GM12878 (cell line): ENCODE data around the gene CDC7. TPM values are rescaled to one million over a fixed set of nuclear protein-coding genes. Genes with fewer than 3 reads are reported as not detected.

Source experiments
- ATAC-seq: fragments of 200-7000 bp; cut with Tn5 transposase; 3 replicates; pipeline ENCODE4 v1.9.1; 2020; ENCODE audit warnings: mild to moderate bottlenecking, moderate library complexity
- BruUV-seq: library from RNA; stranded (reverse); fragments of 400-500 nt; replicated peaks from 2 replicates; lab custom pipeline; 2021; lab: Mats Ljungman, UMichigan
- CTCF ChIA-PET: fragments of 300-600 bp; sonication (Branson Sonifier 250); formaldehyde crosslinking; extraction: SDS; loops from one replicate; lab custom pipeline; 2021; ENCODE audit warnings: inconsistent platforms; lab: Yijun Ruan, JAX
- POLR2A ChIA-PET: fragments of 350-600 bp; formaldehyde crosslinking; extraction: SDS; loops from one replicate; lab custom pipeline; 2021; ENCODE audit warnings: inconsistent platforms; lab: Charles Lee
- RAD21 ChIA-PET: fragments of 300-600 bp; sonication (Branson Sonifier 250); formaldehyde crosslinking; loops from one replicate; lab custom pipeline; 2023; ENCODE audit warnings: antibody characterized with exemption; ENCODE audit not compliant: unreplicated experiment; lab: Charles Lee
- SMC1A ChIA-PET: fragments of 300-600 bp; sonication (Branson Sonifier 250); formaldehyde crosslinking; loops from one replicate; lab custom pipeline; 2023; ENCODE audit not compliant: unreplicated experiment, uncharacterized antibody; lab: Charles Lee
- DNase-seq: peaks from one replicate; pipeline ENCODE4 v3.0.0-alpha.2; 2011; ENCODE audit warnings: low read depth, low spot score
- FAIRE-seq: peaks from 3 replicates; lab custom pipeline; 2011; peaks lifted over from hg19 to GRCh38; lab: Jason Lieb, UNC
- H2AFZ ChIP-seq: 2 replicates; pipeline ENCODE4 v1.6.0; 2011; ENCODE audit warnings: low read depth, low read length, control low read depth; ENCODE audit not compliant: control insufficient read depth
- H3K27ac ChIP-seq: 2 replicates; pipeline ENCODE4 v1.5.1; 2011; ENCODE audit warnings: control low read depth; ENCODE audit not compliant: control insufficient read depth, insufficient read depth
- H3K27me3 ChIP-seq, 2 experiments: replicated peaks in 1 of 2; 2 replicates each; pipeline versions ENCODE4 v1.6.0 to v1.6.1; 2011; ENCODE audit warnings: low read length in 1 of 2; ENCODE audit not compliant: control insufficient read depth in 2 of 2, insufficient read depth in 2 of 2
- H3K36me3 ChIP-seq, 2 experiments: 2 replicates each; pipeline ENCODE4 v1.5.1; 2011; ENCODE audit warnings: low read length in 1 of 2; ENCODE audit not compliant: control insufficient read depth in 2 of 2, insufficient read depth in 2 of 2
- H3K4me1 ChIP-seq: 2 replicates; pipeline ENCODE4 v1.6.1; 2011; ENCODE audit warnings: mild to moderate bottlenecking, low read length, moderate library complexity, mixed read lengths; ENCODE audit not compliant: control insufficient read depth, insufficient read depth
- H3K4me2 ChIP-seq: 2 replicates; pipeline ENCODE4 v1.6.0; 2011; ENCODE audit warnings: control low read depth; ENCODE audit not compliant: control insufficient read depth, insufficient read depth
- H3K4me3 ChIP-seq: fragments of 200-600 bp; sonication (generic); 2 replicates; pipeline ENCODE4 v1.5.1; 2016
- H3K79me2 ChIP-seq: 2 replicates; pipeline ENCODE4 v1.6.0; 2011; ENCODE audit warnings: low read length; ENCODE audit not compliant: control insufficient read depth, insufficient read depth
- H3K9ac ChIP-seq: 2 replicates; pipeline ENCODE4 v1.8.0; 2011; ENCODE audit warnings: low read length, control low read depth, mixed read lengths; ENCODE audit not compliant: control insufficient read depth, insufficient read depth
- H3K9me3 ChIP-seq: replicated peaks from 3 replicates; pipeline ENCODE4 v1.5.1; 2011; ENCODE audit warnings: mild to moderate bottlenecking, low read length; ENCODE audit not compliant: control insufficient read depth, insufficient read depth
- H4K20me1 ChIP-seq: 2 replicates; pipeline ENCODE4 v1.6.0; 2011; ENCODE audit not compliant: control insufficient read depth, insufficient read depth
- EGR1 ChIP-seq, 2 experiments: IDR thresholded peaks; 1 replicate in 1 of 2; 2 replicates in 1 of 2; pipeline ENCODE4 v1.6.1; 2011 to 2012; ENCODE audit warnings: low read depth in 2 of 2, low read length in 2 of 2, borderline replicate concordance in 1 of 2, mild to moderate bottlenecking in 1 of 2, moderate library complexity in 1 of 2
- FOXK2 ChIP-seq: fragments of 450-650 bp; IDR thresholded peaks from 2 replicates; pipeline ENCODE4 v1.6.1; 2017; ENCODE audit warnings: mild to moderate bottlenecking, moderate library complexity
- GATAD2B ChIP-seq: fragments of 450-650 bp; conservative IDR thresholded peaks from 2 replicates; pipeline ENCODE4 v1.6.1; 2017; ENCODE audit warnings: low read depth, mild to moderate bottlenecking, moderate library complexity
- HDAC2 ChIP-seq: fragments of 200-600 bp; sonication (generic); IDR thresholded peaks from 2 replicates; pipeline ENCODE4 v1.6.1; 2017
- HSF1 ChIP-seq: fragments of 150-350 bp; IDR thresholded peaks from 2 replicates; pipeline ENCODE4 v1.6.1; 2014; ENCODE audit warnings: mild to moderate bottlenecking, low read depth, low read length
- MEF2A ChIP-seq: IDR thresholded peaks from 2 replicates; pipeline ENCODE4 v1.6.1; 2011; ENCODE audit warnings: low read depth, mild to moderate bottlenecking, low read length, moderate library complexity; ENCODE audit not compliant: insufficient read depth
- PKNOX1 ChIP-seq: fragments of 450-650 bp; IDR thresholded peaks from 2 replicates; pipeline ENCODE4 v1.6.1; 2016; ENCODE audit warnings: mild to moderate bottlenecking
- TAF1 ChIP-seq: IDR thresholded peaks from 2 replicates; pipeline ENCODE4 v1.6.1; 2011; ENCODE audit warnings: mild to moderate bottlenecking, low read depth, low read length, borderline replicate concordance
- ZBTB40 ChIP-seq: fragments of 450-650 bp; IDR thresholded peaks from 2 replicates; pipeline ENCODE4 v1.6.1; 2016; ENCODE audit warnings: mild to moderate bottlenecking, moderate library complexity, borderline replicate concordance
- ZNF207 ChIP-seq: fragments of 450-650 bp; IDR thresholded peaks from 2 replicates; pipeline ENCODE4 v1.6.1; 2014; ENCODE audit warnings: antibody characterized with exemption, mild to moderate bottlenecking, borderline replicate concordance
- WGBS: methylation state at CpG from one replicate; pipeline ENCODE4 v1.1.6; 2016; ENCODE audit warnings: low lambda C conversion rate; ENCODE audit not compliant: insufficient replicate concordance, insufficient coverage; ENCODE audit errors: missing lambda C conversion rate; 5-methylcytosine and 5-hydroxymethylcytosine counted together
- in situ Hi-C: fragments of 300-500 bp; cut with MboI; formaldehyde crosslinking; loops from 9 replicates; pipeline ENCODE4 v1.14.3; 2018; ENCODE audit warnings: mixed read lengths
- intact Hi-C: fragments of 100-400 bp; cut with micrococcal nuclease; formaldehyde crosslinking; loops from one replicate; pipeline ENCODE4 v1.14.2; 2022; ENCODE audit not compliant: unreplicated experiment
- polyA plus RNA-seq, 11 experiments: library from polyadenylated mRNA; depleted of rRNA in 4 of 11; unstranded in 6 of 11; stranded (reverse) in 5 of 11; fragments of >200 nt; fragmentation: Nextera tagmentation in 4 of 11; fragmentation: Illumina TruSeq in 1 of 11; extraction: Ambion mirVana in 4 of 11; extraction: Trizol in 1 of 11; gene quantifications; 1 replicate in 1 of 11; 2 replicates in 10 of 11; pipeline versions ENCODE4 v1.2.1 to v1.2.3, GENCODE V29; 2011 to 2016; ENCODE audit warnings: inconsistent platforms in 2 of 11, missing spikeins in 2 of 11, low read depth in 1 of 11
- total RNA-seq, 4 experiments: library from RNA; depleted of rRNA in 3 of 4; stranded (reverse); fragments of >200 nt in 3 of 4; fragmentation: Illumina TruSeq in 1 of 4; extraction: Trizol in 1 of 4; gene quantifications; 2 replicates each; pipeline versions ENCODE4 v1.2.1 to v1.2.3, GENCODE V29; 2013 to 2021

Gene CDC7
- total and polyA plus RNA-seq, 10 of the 15 experiments (the other 5 are each of a cell fraction or from before 2014, with no cell fraction given), result 14.9 to 37.8 (median 26.0) TPM

GRCh38 chr1:91527781-91528180 is 27.1 kb downstream of the CDC7 start:
- TF ChIP-seq GATAD2B, result no peak
- TF ChIP-seq ZNF207, result no peak
- TF ChIP-seq EGR1 (IDR thresholded peaks at IDR 0.05; ENCODE audit: borderline replicate concordance in 1 of 2, low read depth in 2 of 2, low read length in 2 of 2), result no peak
- TF ChIP-seq FOXK2, result no peak
- no peak for TF ChIP-seq MEF2A
- no peak for TF ChIP-seq TAF1
- no peak for TF ChIP-seq PKNOX1
- no peak for TF ChIP-seq ZBTB40
- no peak for TF ChIP-seq HDAC2
- no peak for TF ChIP-seq HSF1
- 97% methylated on average over 2 of the region's 2 CpGs for WGBS
- H3K9ac ChIP-seq, result no peak overlapping the region
- H3K4me2 ChIP-seq, result no peak overlapping the region
- ChIA-PET POLR2A (no interaction called here), CTCF (no interaction called here), SMC1A (interaction anchor here (0.6 to 2.5 kb wide), 2 partner anchors 10 to 24 kb away, joined by 3 to 10 read pairs; no protein-coding TSS in a partner anchor), RAD21 (no interaction called here)
- H3K9me3 ChIP-seq, result no peaks in the 10 kb centered on the region
- H3K4me3 ChIP-seq, result no peak overlapping the region
- DNase-seq (no peak), ATAC-seq (no peak), FAIRE-seq (no peak)
- H3K27me3 ChIP-seq, result no peaks in the 10 kb centered on the region
- no TSS peak for BruUV-seq
- no peaks in the 10 kb centered on the region for H3K36me3 ChIP-seq
- H4K20me1 ChIP-seq, result no peaks in the 10 kb centered on the region
- H3K27ac ChIP-seq, result no peak overlapping the region
- H3K4me1 ChIP-seq, result peaks cover 5% of the 10 kb centered on the region; the same call in 1 of the 2 replicates
- intact Hi-C loops (no loop called here), in situ Hi-C loops (no loop called here)
- H3K79me2 ChIP-seq, result no peaks in the 10 kb centered on the region
- H2AFZ ChIP-seq, result no peak overlapping the region
